HCT116 (cell line): ENCODE data around the gene ING4. TPM values are rescaled to one million over a fixed set of nuclear protein-coding genes. Genes with fewer than 3 reads are reported as not detected.
"Not testable (repeated sequence)": the region's sequence is repeated elsewhere in the genome, so short reads cannot be mapped to it uniquely, and the experiment has no call there.

ENCODE experiments used
- ATAC-seq: fragments of 200-7000 bp; cut with Tn5 transposase; 2 replicates; pipeline ENCODE4 v1.9.1; 2020; ENCODE audit warnings: mild to moderate bottlenecking, moderate library complexity
- BruUV-seq: library from RNA; stranded (reverse); fragments of 400-500 nt; replicated peaks from 2 replicates; lab custom pipeline; 2021; lab: Mats Ljungman, UMichigan
- CTCF ChIA-PET: fragments of 300-600 bp; sonication (Branson Sonifier 250); formaldehyde crosslinking; loops from one replicate; lab custom pipeline; 2021; ENCODE audit warnings: antibody characterized with exemption; lab: Charles Lee
- POLR2A ChIA-PET: fragments of 300-600, 350-600 bp; sonication (Branson Sonifier 250); formaldehyde crosslinking; loops from one replicate; lab custom pipeline; 2021; ENCODE audit warnings: antibody characterized with exemption; lab: Charles Lee
- RAD21 ChIA-PET, 2 experiments: fragments of 300-600 bp; sonication (Branson Sonifier 250); formaldehyde crosslinking; loops; one replicate each; lab custom pipeline; 2023; ENCODE audit warnings: low total read pairs in 2 of 2; ENCODE audit not compliant: uncharacterized antibody in 2 of 2, unreplicated experiment in 2 of 2, low non-redundant PET in 1 of 2; lab: Charles Lee
- DNase-seq: peaks from one replicate; pipeline ENCODE4 v3.0.0-alpha.2; 2010; ENCODE audit warnings: low read depth, low spot score
- H2AFZ ChIP-seq: fragments of 200-600 bp; shearing (Covaris generic), sonication (generic); 2 replicates; pipeline ENCODE4 v1.6.1; 2017; ENCODE audit warnings: low read depth, mixed run types, mixed read lengths, antibody characterized with exemption, low read length; ENCODE audit not compliant: poor library complexity, severe bottlenecking
- H3K27ac ChIP-seq: 2 replicates; pipeline ENCODE4 v1.5.1; 2012; ENCODE audit warnings: low read depth, low read length
- H3K27me3 ChIP-seq: fragments of 200-600 bp; sonication (generic); 2 replicates; pipeline ENCODE4 v1.6.1; 2016; ENCODE audit warnings: mixed run types, low read length, mixed read lengths; ENCODE audit not compliant: insufficient read depth
- H3K36me3 ChIP-seq, 2 experiments: fragments of 200-500 bp in 1 of 2; fragments of 200-600 bp in 1 of 2; sonication (Bioruptor generic) in 1 of 2; sonication (generic) in 1 of 2; 2 replicates each; pipeline versions ENCODE4 v1.5.1 to v1.6.1; 2014 to 2016; ENCODE audit warnings: low read length in 2 of 2, inconsistent platforms in 1 of 2, mixed read lengths in 1 of 2, mixed run types in 1 of 2; ENCODE audit not compliant: insufficient read depth in 2 of 2, control insufficient read depth in 1 of 2
- H3K4me1 ChIP-seq, 2 experiments: fragments of 200-600 bp in 1 of 2; sonication (generic) in 1 of 2; 2 replicates each; pipeline versions ENCODE4 v1.5.1 to v1.6.1; 2012 to 2017; ENCODE audit warnings: low read length in 2 of 2, inconsistent platforms in 1 of 2, mild to moderate bottlenecking in 1 of 2, mixed read lengths in 1 of 2, mixed run types in 1 of 2, moderate library complexity in 1 of 2; ENCODE audit not compliant: insufficient read depth in 2 of 2, control insufficient read depth in 1 of 2
- H3K4me2 ChIP-seq: fragments of 200-600 bp; sonication (generic); 2 replicates; pipeline ENCODE4 v1.6.1; 2017; ENCODE audit warnings: mixed run types, low read length, mixed read lengths
- H3K4me3 ChIP-seq, 2 experiments: fragments of 200-600 bp in 1 of 2; sonication (generic) in 1 of 2; replicated peaks in 1 of 2; 2 replicates each; pipeline ENCODE4 v1.5.1; 2011 to 2016; ENCODE audit warnings: low read length in 2 of 2, control low read depth in 1 of 2, low read depth in 1 of 2, mild to moderate bottlenecking in 1 of 2, mixed read lengths in 1 of 2, mixed run types in 1 of 2
- H3K79me2 ChIP-seq: fragments of 200-600 bp; sonication (generic); 2 replicates; pipeline ENCODE4 v1.6.1; 2017; ENCODE audit warnings: mild to moderate bottlenecking, mixed run types, low read length, moderate library complexity, mixed read lengths; ENCODE audit not compliant: insufficient read depth
- H3K9ac ChIP-seq: fragments of 200-600 bp; sonication (generic); 2 replicates; pipeline ENCODE4 v1.6.1; 2016; ENCODE audit warnings: low read length, mixed read lengths
- H3K9me2 ChIP-seq: fragments of 200-600 bp; sonication (generic), shearing (Covaris generic); 2 replicates; pipeline ENCODE4 v1.6.1; 2017; ENCODE audit warnings: mixed run types, mild to moderate bottlenecking, moderate library complexity; ENCODE audit not compliant: insufficient read depth
- H3K9me3 ChIP-seq, 2 experiments: fragments of 200-500 bp in 1 of 2; fragments of 200-600 bp in 1 of 2; sonication (Bioruptor generic) in 1 of 2; sonication (generic) in 1 of 2; 2 replicates each; pipeline ENCODE4 v1.6.1; 2014 to 2017; ENCODE audit warnings: low read length in 2 of 2, mixed read lengths in 2 of 2, inconsistent platforms in 1 of 2, low read depth in 1 of 2, mild to moderate bottlenecking in 1 of 2, mixed run types in 1 of 2, moderate library complexity in 1 of 2; ENCODE audit not compliant: control insufficient read depth in 1 of 2, insufficient read depth in 1 of 2
- H4K20me1 ChIP-seq: fragments of 200-600 bp; sonication (generic), shearing (Covaris generic); 2 replicates; pipeline ENCODE4 v1.6.1; 2017; ENCODE audit warnings: mixed run types, mild to moderate bottlenecking, moderate library complexity; ENCODE audit not compliant: insufficient read depth
- EGR1 ChIP-seq: IDR thresholded peaks from 2 replicates; pipeline ENCODE4 v1.6.1; 2012; ENCODE audit warnings: low read depth
- EZH2 ChIP-seq: fragments of 200-600 bp; sonication (generic); IDR thresholded peaks from 2 replicates; pipeline ENCODE4 v1.6.1; 2017; ENCODE audit warnings: antibody characterized with exemption, mixed run types
- EZH2phosphoT487 ChIP-seq: fragments of 200-600 bp; IDR thresholded peaks from 2 replicates; pipeline ENCODE4 v1.6.1; 2018; ENCODE audit warnings: antibody characterized with exemption, borderline replicate concordance
- FOSL1 ChIP-seq: IDR thresholded peaks from 2 replicates; pipeline ENCODE4 v1.6.1; 2012; ENCODE audit warnings: low read depth
- JUND ChIP-seq: IDR thresholded peaks from 2 replicates; pipeline ENCODE4 v1.6.1; 2012
- POLR2A ChIP-seq: IDR thresholded peaks from 2 replicates; pipeline ENCODE4 v1.7.0; 2011; ENCODE audit warnings: borderline replicate concordance; ENCODE audit not compliant: insufficient read depth, insufficient read length; ENCODE audit errors: extremely low read depth
- POLR2AphosphoS5 ChIP-seq: IDR thresholded peaks from 2 replicates; pipeline ENCODE4 v1.6.1; 2011; ENCODE audit warnings: mild to moderate bottlenecking, low read depth, low read length, moderate library complexity
- SP1 ChIP-seq: IDR thresholded peaks from 2 replicates; pipeline ENCODE4 v1.6.1; 2012; ENCODE audit warnings: low read depth
- intact Hi-C: fragments of 100-400 bp; cut with micrococcal nuclease; formaldehyde crosslinking; loops from 2 replicates; pipeline ENCODE4 v1.10.0; 2022
- total RNA-seq: library from RNA; stranded (reverse); gene quantifications from one replicate; pipeline ENCODE4 v1.2.1, GENCODE V29; 2021; ENCODE audit not compliant: unreplicated experiment
- TF ChIP-seq, protein P1 (sequence below): IDR thresholded peaks from 2 replicates; pipeline ENCODE4 v1.6.1; 2012; ENCODE audit warnings: low read depth

The ING4 gene
- total RNA-seq, 1 experiment from 2014 or later: 17.9 TPM

DNA sequence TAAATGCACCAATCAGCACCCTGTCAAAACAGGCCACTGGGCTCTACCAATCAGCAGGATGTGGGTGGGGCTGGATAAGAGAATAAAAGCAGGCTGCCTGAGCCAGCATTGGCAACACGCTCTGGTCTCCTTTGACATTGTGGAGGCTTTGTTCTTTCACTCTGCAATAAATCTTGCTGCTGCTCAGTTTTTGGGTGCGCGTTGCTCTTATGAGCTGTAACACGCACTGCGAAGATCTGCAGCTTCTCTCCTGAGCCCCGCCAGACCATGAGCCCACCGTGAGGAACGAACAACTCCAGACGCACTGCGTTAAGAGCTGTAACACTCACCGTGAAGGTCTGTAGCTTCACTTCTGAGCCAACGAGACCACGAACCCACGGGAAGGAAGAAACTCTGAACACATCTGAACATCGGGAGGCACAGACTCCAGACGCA lies 46.1 kb upstream of the ING4 start:
- no TSS peak for BruUV-seq
- ChIA-PET RAD21 (no interaction called here), CTCF (interaction anchor here (1.6 kb wide), 1 partner anchor 15 kb away, joined by 3 read pairs; the partner anchor contains the start of gene COPS7A)
- H3K4me2 ChIP-seq: no peak overlapping the region
- peak; percentile 36; the same call in 1 of the 2 replicates for ATAC-seq
- TF ChIP-seq POLR2A (peak; percentile 21), EGR1 (no peak)
- TF ChIP-seq, all 23 proteins: peak for 1
- Histone ChIP-seq H3K27me3 (no peaks in the 10 kb centered on the region), H2AFZ (no peak overlapping the region), H3K9me3 (no peaks in the 10 kb centered on the region), H4K20me1 (no peaks in the 10 kb centered on the region), H3K36me3 (no peaks in the 10 kb centered on the region), H3K9me2 (no peaks in the 10 kb centered on the region), H3K9ac (no peak overlapping the region), H3K27ac (no peak overlapping the region), H3K4me1 (peaks cover 0 to 6% of the 10 kb centered on the region in 2 experiments; a peak in 2 of 4 replicates), H3K4me3 (no peak overlapping the region), H3K79me2 (no peaks in the 10 kb centered on the region)
- intact Hi-C loops: no loop called here
- no peak for DNase-seq
- POLR2A ChIA-PET: interaction anchor here (1.6 to 3.4 kb wide), 2 partner anchors 15 to 43 kb away, joined by 3 to 12 read pairs; partner anchors contain the start of genes COPS7A and MLF2

- H4K20me1 ChIP-seq, H3K9me3 ChIP-seq, intact Hi-C loops, H3K4me1 ChIP-seq, H2AFZ ChIP-seq, H3K9me2 ChIP-seq, DNase-seq, H3K36me3 ChIP-seq, H3K27ac ChIP-seq, H3K4me3 ChIP-seq, H3K4me2 ChIP-seq, BruUV-seq, H3K79me2 ChIP-seq, H3K27me3 ChIP-seq, RAD21 ChIA-PET, H3K9ac ChIP-seq, ATAC-seq: not testable (repeated sequence)
- POLR2A ChIA-PET: interaction anchor here (1.6 to 3.4 kb wide), 2 partner anchors 15 to 44 kb away, joined by 3 to 12 read pairs; partner anchors contain the start of genes COPS7A and MLF2
- CTCF ChIA-PET: interaction anchor here (1.6 kb wide), 1 partner anchor 16 kb away, joined by 3 read pairs; the partner anchor contains the start of gene COPS7A
These were observed 45.4 kb upstream of the ING4 start for GRCh38 chr12:6708351-6708750.

DNA sequence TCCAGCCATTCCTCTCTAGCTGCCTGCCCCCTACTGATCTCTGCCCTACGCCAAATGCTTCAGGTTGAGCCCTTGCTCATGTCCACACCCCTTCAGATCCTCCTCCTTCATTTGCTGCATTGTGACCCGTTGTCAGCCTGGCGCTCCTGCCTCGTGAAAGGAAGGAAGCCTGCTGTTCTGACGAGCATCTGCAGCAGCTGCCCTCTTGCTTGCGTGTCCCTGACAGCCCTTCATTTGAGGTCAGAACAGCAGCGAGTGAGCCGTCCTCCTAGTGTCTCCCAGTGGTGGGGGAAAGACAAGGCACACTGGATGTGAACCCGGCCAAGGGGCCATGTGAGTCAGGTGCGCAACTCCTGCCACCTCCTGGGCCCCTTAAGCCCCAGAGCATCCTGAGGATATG lies 40.7 kb upstream of the ING4 start:
- POLR2A ChIA-PET: no interaction called here
- no peaks in the 10 kb centered on the region for H3K9me2 ChIP-seq
- no peaks in the 10 kb centered on the region for H3K79me2 ChIP-seq
- no peaks in the 10 kb centered on the region for H3K9me3 ChIP-seq
- H3K27ac ChIP-seq: no peak overlapping the region
- H3K36me3 ChIP-seq: no peaks in the 10 kb centered on the region
- no peak overlapping the region for H3K4me2 ChIP-seq
- DNase-seq: no peak
- no peak for TF ChIP-seq EZH2phosphoT487
- no peak for TF ChIP-seq JUND
- no peak for TF ChIP-seq POLR2AphosphoS5
- TF ChIP-seq, protein P1, sequence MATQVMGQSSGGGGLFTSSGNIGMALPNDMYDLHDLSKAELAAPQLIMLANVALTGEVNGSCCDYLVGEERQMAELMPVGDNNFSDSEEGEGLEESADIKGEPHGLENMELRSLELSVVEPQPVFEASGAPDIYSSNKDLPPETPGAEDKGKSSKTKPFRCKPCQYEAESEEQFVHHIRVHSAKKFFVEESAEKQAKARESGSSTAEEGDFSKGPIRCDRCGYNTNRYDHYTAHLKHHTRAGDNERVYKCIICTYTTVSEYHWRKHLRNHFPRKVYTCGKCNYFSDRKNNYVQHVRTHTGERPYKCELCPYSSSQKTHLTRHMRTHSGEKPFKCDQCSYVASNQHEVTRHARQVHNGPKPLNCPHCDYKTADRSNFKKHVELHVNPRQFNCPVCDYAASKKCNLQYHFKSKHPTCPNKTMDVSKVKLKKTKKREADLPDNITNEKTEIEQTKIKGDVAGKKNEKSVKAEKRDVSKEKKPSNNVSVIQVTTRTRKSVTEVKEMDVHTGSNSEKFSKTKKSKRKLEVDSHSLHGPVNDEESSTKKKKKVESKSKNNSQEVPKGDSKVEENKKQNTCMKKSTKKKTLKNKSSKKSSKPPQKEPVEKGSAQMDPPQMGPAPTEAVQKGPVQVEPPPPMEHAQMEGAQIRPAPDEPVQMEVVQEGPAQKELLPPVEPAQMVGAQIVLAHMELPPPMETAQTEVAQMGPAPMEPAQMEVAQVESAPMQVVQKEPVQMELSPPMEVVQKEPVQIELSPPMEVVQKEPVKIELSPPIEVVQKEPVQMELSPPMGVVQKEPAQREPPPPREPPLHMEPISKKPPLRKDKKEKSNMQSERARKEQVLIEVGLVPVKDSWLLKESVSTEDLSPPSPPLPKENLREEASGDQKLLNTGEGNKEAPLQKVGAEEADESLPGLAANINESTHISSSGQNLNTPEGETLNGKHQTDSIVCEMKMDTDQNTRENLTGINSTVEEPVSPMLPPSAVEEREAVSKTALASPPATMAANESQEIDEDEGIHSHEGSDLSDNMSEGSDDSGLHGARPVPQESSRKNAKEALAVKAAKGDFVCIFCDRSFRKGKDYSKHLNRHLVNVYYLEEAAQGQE: no peak
- no peak for TF ChIP-seq FOSL1
- no peak for TF ChIP-seq SP1
- TF ChIP-seq EZH2: no peak
- no peak overlapping the region for H2AFZ ChIP-seq
- peak; percentile 50 for ATAC-seq
- H4K20me1 ChIP-seq: no peaks in the 10 kb centered on the region
- H3K4me1 ChIP-seq: peaks cover 0 to 9% of the 10 kb centered on the region in 2 experiments; a peak in 2 of 4 replicates
- intact Hi-C loops: no loop called here
- CTCF ChIA-PET: no interaction called here
- RAD21 ChIA-PET: no interaction called here
- no peaks in the 10 kb centered on the region for H3K27me3 ChIP-seq
- H3K9ac ChIP-seq: no peak overlapping the region
- no TSS peak for BruUV-seq
- H3K4me3 ChIP-seq: no peak overlapping the region
